Neural progenitor cell (in vitro differentiated cells): Measurements from ENCODE around the gene PPP2R1A.

Experiments
- CTCF ChIP-seq: fragments of 200-600 bp; sonication (generic); IDR thresholded peaks from 2 replicates; pipeline ENCODE4 v1.5.1; 2017; ENCODE audit warnings: antibody characterized with exemption, mild to moderate bottlenecking
- EZH2phosphoT487 ChIP-seq: fragments of 200-600 bp; sonication (generic); IDR thresholded peaks from 2 replicates; pipeline ENCODE4 v1.6.1; 2017; ENCODE audit warnings: antibody characterized with exemption

GRCh38 chr19:52200044-52200443 is 10.2 kb downstream of the PPP2R1A start:
- no peak for TF ChIP-seq CTCF
- no peak for TF ChIP-seq EZH2phosphoT487
